IMR-90 (cell line): ENCODE data around the gene CXCL12.

Experiments
- CEBPB ChIP-seq: IDR thresholded peaks from 2 replicates; pipeline ENCODE4 v1.6.1; 2012; ENCODE audit warnings: low read depth, low read length, improper control_type of control experiment
- POLR2A ChIP-seq: IDR thresholded peaks from 2 replicates; pipeline ENCODE4 v1.6.1; 2012; ENCODE audit warnings: mild to moderate bottlenecking, low read depth, low read length
- RCOR1 ChIP-seq: IDR thresholded peaks from 2 replicates; pipeline ENCODE4 v1.6.1; 2012; ENCODE audit warnings: mild to moderate bottlenecking, low read length, improper control_type of control experiment; ENCODE audit not compliant: insufficient replicate concordance
- USF2 ChIP-seq: fragments of 150-350 bp; IDR thresholded peaks from 2 replicates; pipeline ENCODE4 v1.6.1; 2017; ENCODE audit warnings: mild to moderate bottlenecking, antibody characterized with exemption, low read length, low read depth

DNA sequence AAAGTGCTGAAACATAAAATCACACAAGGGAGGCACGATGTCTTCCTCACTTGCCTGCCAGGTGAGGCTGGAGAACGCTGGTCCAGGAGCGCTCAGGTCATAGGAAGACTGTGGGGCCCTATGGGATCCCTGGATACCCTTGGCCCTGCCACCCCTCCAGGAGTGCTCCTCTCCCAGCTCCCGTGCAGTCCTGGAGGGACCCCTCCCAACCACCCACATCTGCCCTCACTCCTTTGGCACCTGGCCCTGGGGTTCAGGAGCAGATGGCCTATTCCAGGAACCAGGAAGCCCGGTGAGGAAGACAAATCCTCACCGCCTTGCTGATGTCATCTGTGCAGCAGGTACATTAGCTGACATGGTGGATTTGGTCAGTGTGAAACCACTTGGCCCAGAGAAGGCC, 3.7 kb upstream of the CXCL12 start:
- TF ChIP-seq RCOR1 (no peak), POLR2A (no peak), USF2 (no peak), CEBPB (no peak)
